GM19468 (cell line): ENCODE results near the gene CHGA.

Source experiments
- ATAC-seq: cut with Tn5 transposase; IDR thresholded peaks from one replicate; pipeline ENCODE4 v1.9.1; 2021; ENCODE audit warnings: mild to moderate bottlenecking, moderate library complexity, moderate number of reproducible peaks; ENCODE audit not compliant: unreplicated experiment; ENCODE audit errors: extremely low read depth

The CHGA gene

DNA sequence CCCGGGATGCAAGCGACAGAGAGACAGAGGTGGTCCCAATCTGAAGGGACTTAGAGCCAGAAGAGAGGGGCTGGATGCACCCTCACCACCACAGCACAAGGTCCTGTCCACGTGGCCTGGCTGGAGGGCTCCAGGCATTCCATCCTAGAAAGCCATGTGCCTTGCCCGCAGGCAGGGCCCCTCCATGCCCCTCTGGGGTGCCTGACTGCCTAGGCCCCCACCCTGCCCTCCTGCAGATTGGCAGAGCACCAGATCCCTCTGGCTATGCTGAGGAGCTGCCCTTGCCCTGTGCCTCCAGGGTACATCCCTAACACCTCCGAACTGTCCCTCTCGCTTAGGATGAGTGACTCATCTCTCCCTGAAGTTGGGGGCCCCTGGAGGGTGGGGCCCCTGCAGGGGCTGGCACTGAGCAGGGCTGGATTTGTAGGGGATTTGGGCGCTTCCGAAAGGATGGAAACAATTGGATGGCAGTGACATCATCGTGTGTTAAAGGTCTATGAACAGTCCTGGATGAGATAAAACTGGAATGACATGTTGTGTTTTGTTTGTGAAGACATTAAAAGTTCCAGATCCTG is 50.9 kb downstream of the CHGA start:
- ATAC-seq = no peak

DNA sequence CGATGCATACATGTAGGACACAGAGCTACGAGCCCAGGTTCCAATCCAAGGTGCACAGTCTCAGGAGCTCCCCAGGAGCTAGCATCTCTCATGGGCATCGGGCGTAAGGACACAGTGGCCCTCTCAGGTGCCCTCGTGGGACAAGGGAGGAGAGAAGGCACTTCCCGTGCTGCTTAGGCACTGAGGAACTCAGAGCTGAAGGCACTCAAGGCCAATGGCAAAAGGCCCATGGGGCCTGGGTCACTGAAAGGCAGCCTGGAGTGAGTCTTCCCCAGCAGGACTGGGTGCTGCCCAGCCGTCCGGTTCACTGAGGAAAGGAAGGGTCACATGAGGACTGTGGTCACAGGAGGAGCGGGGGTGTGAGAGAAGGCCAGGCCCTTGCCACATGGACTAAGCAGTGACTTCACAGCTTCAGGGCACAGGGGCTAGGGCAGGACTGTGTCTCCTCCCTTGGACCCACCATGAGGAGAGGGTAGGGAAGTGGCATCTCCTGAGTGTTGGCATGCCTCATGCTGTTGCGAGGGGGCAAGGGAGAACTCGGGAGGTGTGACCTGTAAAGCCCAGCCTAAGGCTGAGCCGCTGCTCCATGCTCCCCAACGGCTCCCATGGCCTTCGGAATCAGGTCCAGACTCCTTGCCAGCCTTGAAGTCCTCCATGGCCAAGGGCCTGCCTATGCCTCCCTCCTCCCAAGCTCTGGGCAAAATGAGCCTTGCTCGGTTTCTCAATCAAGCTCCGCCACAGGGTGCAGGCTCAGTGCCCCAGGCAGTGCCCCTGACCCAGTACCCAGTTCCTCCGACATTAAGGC is 51.8 kb downstream of the CHGA start:
- no peak for ATAC-seq

DNA sequence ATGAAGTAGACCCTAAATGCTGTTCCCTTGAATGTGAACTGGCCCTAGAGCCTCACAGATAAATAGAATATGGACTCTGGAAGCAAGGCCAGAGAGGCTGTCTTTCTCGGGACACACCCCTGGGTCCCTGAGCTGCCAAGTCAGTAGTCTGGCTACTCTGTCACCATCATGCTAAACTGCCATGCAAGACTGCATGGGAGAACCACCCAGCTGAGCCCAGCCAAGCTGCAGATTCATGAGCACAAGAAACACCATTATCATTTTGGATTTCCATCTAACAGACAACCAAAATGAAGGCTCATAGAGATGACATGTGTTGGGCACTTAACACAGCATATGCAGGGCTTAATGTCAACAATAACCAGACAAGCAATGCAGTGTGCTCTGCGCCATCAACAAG is 53.3 kb downstream of the CHGA start:
- no peak for ATAC-seq

DNA sequence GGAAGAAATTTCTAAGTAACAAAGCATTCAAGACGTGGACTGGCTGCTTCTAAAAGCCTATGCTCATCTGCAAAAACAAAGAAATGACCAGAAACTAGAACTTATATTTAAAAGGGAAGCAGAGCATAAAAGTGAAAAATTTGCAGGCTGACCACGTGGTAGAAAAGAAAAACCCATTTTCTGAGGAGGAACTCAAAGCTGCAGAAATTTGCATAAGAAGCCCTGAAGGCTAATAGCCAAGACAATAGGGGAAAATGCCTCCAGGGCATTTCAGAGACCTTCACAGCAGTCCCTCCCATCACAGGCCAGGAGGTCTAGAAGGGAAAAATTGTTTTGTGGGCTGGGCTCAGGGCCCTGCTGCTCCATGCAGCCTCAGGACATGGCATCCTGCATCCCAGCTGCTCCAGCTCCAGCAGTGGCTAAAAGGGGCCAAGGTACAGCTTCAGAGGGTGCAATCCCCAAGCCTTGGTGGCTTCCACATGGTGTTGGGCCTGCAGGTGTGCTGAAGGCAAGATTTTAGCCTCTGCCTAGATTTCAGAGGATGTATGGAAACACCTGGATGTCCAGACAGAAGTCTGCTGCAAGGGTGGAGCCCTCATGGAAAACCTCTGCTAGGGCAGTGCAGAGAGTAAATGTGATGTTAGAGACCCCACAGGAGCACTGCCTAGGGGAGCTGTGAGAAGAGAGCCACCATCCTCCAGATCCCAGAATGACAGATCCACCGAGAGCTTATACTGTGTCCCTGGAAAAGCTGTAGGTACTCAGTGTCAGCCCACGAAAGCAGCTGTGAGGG is 55.5 kb downstream of the CHGA start:
- no peak for ATAC-seq

DNA sequence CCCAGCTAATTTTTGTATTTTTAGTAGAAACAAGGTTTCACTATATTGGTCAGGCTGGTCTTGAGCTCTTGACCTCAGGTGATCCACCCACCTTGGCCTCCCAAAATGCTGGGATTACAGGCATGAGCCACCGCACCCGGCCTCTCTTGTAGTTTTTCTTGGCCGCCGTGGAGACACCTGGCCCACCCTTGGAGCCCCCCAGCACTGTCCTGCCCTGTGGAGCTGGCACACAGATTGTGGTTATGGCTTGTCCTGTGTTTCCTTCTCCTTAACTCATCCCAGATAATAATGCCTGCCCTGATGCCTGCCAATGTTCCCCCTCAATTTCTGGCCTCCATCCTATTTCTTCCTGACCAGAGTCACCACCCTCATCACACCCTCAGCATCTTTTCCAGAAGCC is 57.9 kb downstream of the CHGA start:
- ATAC-seq = no peak

DNA sequence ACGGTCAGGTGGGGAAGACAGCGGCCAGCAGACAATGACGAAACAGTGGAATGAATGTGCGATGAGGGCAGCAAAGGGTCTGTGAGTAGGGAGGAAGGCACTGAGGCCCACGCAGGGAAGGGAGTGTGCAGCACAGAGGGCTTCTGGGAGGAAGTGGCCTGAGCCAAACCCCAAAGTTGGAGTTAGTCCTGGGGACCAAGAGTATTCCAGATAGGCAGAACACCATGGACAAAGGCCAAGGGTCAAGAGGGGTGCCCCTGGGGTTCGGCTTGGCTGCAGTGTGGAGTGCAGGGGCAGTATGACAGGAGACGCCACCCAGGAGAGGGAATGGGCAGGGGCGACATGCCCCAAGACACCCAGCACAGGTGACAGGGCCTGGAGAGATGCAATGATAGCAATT is 58.8 kb downstream of the CHGA start:
- ATAC-seq = no peak

DNA sequence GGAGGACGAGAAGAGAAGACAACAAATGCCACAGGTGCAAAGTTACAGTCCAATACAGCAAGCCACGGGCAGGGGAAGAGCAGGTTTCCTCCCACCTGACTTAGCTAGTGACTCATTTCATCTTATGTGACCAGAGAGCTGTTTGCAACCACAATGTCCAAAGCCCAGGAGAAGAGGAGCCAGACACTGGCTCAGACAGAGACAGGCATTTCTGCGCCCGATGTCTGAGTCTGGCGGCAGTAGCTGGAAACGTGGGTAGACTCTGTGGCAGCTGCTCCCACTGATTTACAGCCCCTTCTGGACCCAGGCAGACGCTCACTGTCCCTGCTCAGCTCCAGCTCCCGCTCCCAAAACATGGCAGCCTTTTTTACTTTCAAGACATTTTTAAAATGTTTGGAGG is 60.0 kb downstream of the CHGA start:
- no peak for ATAC-seq

DNA sequence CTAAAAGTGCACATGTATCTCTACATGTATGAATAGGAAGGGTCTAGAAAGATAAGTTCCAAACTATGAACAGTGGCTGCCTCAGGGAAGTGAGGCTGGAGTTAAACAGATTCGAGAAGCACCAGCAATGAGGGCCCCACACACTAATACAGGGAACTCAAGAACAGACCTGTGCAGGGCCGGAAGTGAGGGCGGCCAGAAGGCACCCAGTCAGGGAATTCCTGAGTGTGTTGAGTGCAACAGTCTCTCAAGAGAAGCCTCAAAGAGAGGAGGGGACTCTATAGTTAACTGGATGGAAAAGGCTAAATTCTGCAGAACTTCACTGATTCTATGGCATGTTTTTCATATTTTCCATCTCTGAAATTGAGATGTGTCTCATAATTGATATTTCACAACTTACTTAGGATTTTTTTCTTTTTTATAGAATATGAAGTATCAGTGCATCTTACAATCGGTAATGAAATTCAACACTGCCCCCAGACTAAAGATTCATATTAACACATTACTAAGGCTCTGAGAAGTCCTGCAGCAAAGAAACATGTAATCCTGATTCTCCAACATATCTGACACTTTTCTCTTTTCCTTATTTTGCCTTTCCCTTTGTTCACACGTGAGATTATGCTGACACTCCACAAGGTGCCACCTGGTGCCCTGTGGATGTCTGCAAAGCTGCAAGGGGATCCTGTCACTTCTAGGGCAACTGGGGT is 61.3 kb downstream of the CHGA start:
- ATAC-seq = no peak
